ENCODE measurements around the gene ENTPD8. TPM values are rescaled to one million over a fixed set of nuclear protein-coding genes. Genes with fewer than 3 reads are reported as not detected.

Gene ENTPD8
- total and polyA plus RNA-seq, 2 of the 13 experiments (the other 11 are each of a cell fraction or from before 2014, with no cell fraction given) = 0.26 to 0.44 TPM

DNA sequence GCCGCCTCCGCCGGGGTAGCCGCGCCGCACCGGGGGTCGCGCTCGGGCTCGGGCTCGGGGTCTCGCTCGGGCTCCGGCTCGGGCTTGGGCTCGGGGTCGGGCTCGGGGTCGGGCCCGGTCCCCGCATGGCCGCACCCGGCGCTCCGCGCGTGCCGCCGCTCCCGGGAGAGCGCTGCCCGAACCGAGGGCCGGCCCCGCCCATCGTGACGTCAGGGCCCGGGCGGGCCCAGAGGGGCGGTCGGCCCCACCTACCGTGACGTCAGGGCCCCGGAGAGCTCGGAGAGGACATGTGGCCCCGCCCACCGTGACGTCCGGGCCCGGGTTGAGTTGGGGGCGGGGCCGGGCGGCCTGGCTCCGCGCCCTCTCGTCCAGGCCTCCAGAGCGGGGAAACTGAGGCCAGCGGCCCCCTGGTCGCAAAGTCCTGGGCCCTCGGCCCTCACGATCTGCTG is 18.0 kb upstream of the ENTPD8 start, which contains the start of gene NSMF (continued):
- TF ChIP-seq, protein P1, sequence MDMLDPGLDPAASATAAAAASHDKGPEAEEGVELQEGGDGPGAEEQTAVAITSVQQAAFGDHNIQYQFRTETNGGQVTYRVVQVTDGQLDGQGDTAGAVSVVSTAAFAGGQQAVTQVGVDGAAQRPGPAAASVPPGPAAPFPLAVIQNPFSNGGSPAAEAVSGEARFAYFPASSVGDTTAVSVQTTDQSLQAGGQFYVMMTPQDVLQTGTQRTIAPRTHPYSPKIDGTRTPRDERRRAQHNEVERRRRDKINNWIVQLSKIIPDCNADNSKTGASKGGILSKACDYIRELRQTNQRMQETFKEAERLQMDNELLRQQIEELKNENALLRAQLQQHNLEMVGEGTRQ (IDR thresholded peaks at IDR 0.05; ENCODE audit: low read depth, low read length) = 0 out of 2 replicates have a peak, but pooled peaks have one; percentile 9
- TF ChIP-seq, protein P1 (CRISPR knock-in tag; IDR thresholded peaks at IDR 0.05; ENCODE audit: borderline replicate concordance) = 0 out of 2 replicates have a peak, but pooled peaks have one; percentile 39
- TF ChIP-seq RXRA (CRISPR knock-in tag; IDR thresholded peaks at IDR 0.05) (no peak), SP5 (CRISPR knock-in tag; IDR thresholded peaks at IDR 0.05; ENCODE audit: borderline replicate concordance, low read depth) (peak; percentile 34; the same call in 1 of the 2 replicates), NCOA5 (CRISPR knock-in tag; IDR thresholded peaks at IDR 0.05) (no peak), EP300 (IDR thresholded peaks at IDR 0.05; ENCODE audit: low read depth in 2 of 2, low read length in 2 of 2) (0 out of 4 replicates have a peak, but pooled peaks of 1 of the 2 experiments have one; percentile 1), EP300 (CRISPR knock-in tag; IDR thresholded peaks at IDR 0.05; ENCODE audit: borderline replicate concordance) (no peak), KDM2A (CRISPR knock-in tag; IDR thresholded peaks at IDR 0.05; ENCODE audit: borderline replicate concordance, low read depth) (0 out of 2 replicates have a peak, but pooled peaks have one; percentile 32), RBFOX2 (IDR thresholded peaks at IDR 0.05; ENCODE audit: low read depth, low read length) (peak; percentile 69; the same call in 1 of the 2 replicates), PHF20 (CRISPR knock-in tag; IDR thresholded peaks at IDR 0.05) (peak; percentile 32; the same call in 1 of the 2 replicates), SMC3 (IDR thresholded peaks at IDR 0.05; ENCODE audit: low read length) (no peak), BHLHE40 (IDR thresholded peaks at IDR 0.05; ENCODE audit: low read length) (peak; percentile 47; the same call in 1 of the 2 replicates)
- TF ChIP-seq, protein P2, sequence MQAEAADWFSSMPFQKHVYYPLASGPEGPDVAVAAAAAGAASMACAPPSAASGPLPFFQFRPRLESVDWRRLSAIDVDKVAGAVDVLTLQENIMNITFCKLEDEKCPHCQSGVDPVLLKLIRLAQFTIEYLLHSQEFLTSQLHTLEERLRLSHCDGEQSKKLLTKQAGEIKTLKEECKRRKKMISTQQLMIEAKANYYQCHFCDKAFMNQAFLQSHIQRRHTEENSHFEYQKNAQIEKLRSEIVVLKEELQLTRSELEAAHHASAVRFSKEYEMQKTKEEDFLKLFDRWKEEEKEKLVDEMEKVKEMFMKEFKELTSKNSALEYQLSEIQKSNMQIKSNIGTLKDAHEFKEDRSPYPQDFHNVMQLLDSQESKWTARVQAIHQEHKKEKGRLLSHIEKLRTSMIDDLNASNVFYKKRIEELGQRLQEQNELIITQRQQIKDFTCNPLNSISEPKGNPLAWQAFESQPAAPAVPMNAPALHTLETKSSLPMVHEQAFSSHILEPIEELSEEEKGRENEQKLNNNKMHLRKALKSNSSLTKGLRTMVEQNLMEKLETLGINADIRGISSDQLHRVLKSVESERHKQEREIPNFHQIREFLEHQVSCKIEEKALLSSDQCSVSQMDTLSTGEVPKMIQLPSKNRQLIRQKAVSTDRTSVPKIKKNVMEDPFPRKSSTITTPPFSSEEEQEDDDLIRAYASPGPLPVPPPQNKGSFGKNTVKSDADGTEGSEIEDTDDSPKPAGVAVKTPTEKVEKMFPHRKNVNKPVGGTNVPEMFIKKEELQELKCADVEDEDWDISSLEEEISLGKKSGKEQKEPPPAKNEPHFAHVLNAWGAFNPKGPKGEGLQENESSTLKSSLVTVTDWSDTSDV (CRISPR knock-in tag; IDR thresholded peaks at IDR 0.05) = peak; percentile 48; the same call in 1 of the 2 replicates
- TF ChIP-seq, protein P3, sequence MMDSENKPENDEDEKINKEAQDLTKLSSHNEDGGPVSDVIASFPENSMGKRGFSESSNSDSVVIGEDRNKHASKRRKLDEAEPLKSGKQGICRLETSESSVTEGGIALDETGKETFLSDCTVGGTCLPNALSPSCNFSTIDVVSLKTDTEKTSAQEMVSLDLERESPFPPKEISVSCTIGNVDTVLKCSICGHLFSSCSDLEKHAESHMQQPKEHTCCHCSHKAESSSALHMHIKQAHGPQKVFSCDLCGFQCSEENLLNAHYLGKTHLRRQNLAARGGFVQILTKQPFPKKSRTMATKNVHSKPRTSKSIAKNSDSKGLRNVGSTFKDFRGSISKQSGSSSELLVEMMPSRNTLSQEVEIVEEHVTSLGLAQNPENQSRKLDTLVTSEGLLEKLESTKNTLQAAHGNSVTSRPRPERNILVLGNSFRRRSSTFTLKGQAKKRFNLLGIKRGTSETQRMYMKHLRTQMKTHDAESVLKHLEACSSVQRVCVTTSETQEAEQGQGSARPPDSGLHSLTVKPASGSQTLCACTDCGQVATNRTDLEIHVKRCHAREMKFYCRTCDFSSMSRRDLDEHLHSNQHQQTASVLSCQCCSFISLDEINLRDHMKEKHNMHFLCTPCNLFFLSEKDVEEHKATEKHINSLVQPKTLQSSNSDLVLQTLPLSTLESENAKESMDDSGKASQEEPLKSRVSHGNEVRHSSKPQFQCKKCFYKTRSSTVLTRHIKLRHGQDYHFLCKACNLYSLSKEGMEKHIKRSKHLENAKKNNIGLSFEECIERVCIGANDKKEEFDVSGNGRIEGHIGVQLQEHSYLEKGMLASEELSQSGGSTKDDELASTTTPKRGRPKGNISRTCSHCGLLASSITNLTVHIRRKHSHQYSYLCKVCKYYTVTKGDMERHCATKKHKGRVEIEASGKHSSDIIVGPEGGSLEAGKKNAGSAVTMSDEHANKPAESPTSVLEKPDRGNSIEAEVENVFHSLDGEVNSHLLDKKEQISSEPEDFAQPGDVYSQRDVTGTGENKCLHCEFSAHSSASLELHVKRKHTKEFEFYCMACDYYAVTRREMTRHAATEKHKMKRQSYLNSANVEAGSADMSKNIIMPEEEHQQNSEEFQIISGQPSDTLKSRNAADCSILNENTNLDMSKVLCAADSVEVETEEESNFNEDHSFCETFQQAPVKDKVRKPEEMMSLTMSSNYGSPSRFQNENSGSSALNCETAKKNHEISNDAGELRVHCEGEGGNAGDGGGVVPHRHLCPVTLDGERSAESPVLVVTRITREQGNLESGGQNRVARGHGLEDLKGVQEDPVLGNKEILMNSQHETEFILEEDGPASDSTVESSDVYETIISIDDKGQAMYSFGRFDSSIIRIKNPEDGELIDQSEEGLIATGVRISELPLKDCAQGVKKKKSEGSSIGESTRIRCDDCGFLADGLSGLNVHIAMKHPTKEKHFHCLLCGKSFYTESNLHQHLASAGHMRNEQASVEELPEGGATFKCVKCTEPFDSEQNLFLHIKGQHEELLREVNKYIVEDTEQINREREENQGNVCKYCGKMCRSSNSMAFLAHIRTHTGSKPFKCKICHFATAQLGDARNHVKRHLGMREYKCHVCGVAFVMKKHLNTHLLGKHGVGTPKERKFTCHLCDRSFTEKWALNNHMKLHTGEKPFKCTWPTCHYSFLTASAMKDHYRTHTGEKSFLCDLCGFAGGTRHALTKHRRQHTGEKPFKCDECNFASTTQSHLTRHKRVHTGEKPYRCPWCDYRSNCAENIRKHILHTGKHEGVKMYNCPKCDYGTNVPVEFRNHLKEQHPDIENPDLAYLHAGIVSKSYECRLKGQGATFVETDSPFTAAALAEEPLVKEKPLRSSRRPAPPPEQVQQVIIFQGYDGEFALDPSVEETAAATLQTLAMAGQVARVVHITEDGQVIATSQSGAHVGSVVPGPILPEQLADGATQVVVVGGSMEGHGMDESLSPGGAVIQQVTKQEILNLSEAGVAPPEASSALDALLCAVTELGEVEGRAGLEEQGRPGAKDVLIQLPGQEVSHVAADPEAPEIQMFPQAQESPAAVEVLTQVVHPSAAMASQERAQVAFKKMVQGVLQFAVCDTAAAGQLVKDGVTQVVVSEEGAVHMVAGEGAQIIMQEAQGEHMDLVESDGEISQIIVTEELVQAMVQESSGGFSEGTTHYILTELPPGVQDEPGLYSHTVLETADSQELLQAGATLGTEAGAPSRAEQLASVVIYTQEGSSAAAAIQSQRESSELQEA (CRISPR knock-in tag; IDR thresholded peaks at IDR 0.05; ENCODE audit: not compliant biosample characterization) = peak; percentile 20
- TF ChIP-seq, protein P4, sequence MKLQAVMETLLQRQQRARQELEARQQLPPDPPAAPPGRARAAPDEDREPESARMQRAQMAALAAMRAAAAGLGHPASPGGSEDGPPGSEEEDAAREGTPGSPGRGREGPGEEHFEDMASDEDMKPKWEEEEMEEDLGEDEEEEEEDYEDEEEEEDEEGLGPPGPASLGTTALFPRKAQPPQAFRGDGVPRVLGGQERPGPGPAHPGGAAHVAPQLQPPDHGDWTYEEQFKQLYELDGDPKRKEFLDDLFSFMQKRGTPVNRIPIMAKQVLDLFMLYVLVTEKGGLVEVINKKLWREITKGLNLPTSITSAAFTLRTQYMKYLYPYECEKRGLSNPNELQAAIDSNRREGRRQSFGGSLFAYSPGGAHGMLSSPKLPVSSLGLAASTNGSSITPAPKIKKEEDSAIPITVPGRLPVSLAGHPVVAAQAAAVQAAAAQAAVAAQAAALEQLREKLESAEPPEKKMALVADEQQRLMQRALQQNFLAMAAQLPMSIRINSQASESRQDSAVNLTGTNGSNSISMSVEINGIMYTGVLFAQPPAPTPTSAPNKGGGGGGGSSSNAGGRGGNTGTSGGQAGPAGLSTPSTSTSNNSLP (IDR thresholded peaks at IDR 0.05; ENCODE audit: low read depth, low read length) = no peak
